ENCODE data around the gene DEPP1.

- TF ChIP-seq CTCF (IDR thresholded peaks at IDR 0.05) (no peak), POLR2A (IDR thresholded peaks at IDR 0.05) (no peak)
Measured at GRCh38 chr10:44927352-44927751, 51.3 kb downstream of the DEPP1 start.
